WTC11 (cell line): ENCODE results near the gene ENHO. TPM values are rescaled to one million over a fixed set of nuclear protein-coding genes. Genes with fewer than 3 reads are reported as not detected.

Experiments used
- ATAC-seq: fragments of 200-7000 bp; cut with Tn5 transposase; 2 replicates; pipeline ENCODE4 v1.10.0; 2021; ENCODE audit warnings: mild to moderate bottlenecking, moderate library complexity
- CTCF ChIA-PET: fragments of 300-600 bp; sonication (Branson Sonifier 250); formaldehyde crosslinking; loops from one replicate; lab custom pipeline; 2021; ENCODE audit warnings: antibody characterized with exemption; lab: Charles Lee
- POLR2A ChIA-PET: fragments of 350-600 bp; sonication (Branson Sonifier 250); formaldehyde crosslinking; loops from one replicate; lab custom pipeline; 2021; ENCODE audit warnings: antibody characterized with exemption; lab: Charles Lee
- DNase-seq: peaks from one replicate; pipeline ENCODE4 v3.0.0; 2021; ENCODE audit warnings: low spot score
- H3K27ac Mint-ChIP-seq: 2 replicates; pipeline ENCODE4 v1.8.0; 2021; ENCODE audit warnings: mixed read lengths
- H3K27me3 Mint-ChIP-seq: 2 replicates; pipeline ENCODE4 v1.8.0; 2021; ENCODE audit warnings: low read depth, mild to moderate bottlenecking, moderate library complexity, mixed read lengths
- H3K36me3 Mint-ChIP-seq: 2 replicates; pipeline ENCODE4 v1.8.0; 2021; ENCODE audit warnings: mixed read lengths
- H3K4me1 Mint-ChIP-seq: 2 replicates; pipeline ENCODE4 v1.8.0; 2022; ENCODE audit warnings: mixed read lengths
- H3K4me3 Mint-ChIP-seq: 2 replicates; pipeline ENCODE4 v1.8.0; 2021; ENCODE audit warnings: mild to moderate bottlenecking, moderate library complexity, mixed read lengths
- H3K9me3 Mint-ChIP-seq: 2 replicates; pipeline ENCODE4 v1.8.0; 2021; ENCODE audit warnings: mixed read lengths
- EMX1 ChIP-seq: fragments of 250-450 bp; sonication (Bioruptor Pico); IDR thresholded peaks from 2 replicates; pipeline ENCODE4 v1.8.0; 2021; ENCODE audit warnings: mild to moderate bottlenecking
- FOXP1 ChIP-seq: sonication (generic); formaldehyde crosslinking; IDR thresholded peaks from 2 replicates; pipeline ENCODE4 v1.8.0; 2022; ENCODE audit warnings: missing genetic modification reagents, mild to moderate bottlenecking, moderate library complexity, borderline replicate concordance
- IRF2 ChIP-seq: sonication (generic); formaldehyde crosslinking; IDR thresholded peaks from 2 replicates; pipeline ENCODE4 v1.8.0; 2022; ENCODE audit warnings: low read depth, missing genetic modification reagents, borderline replicate concordance
- JAZF1 ChIP-seq: fragments of 250-450 bp; sonication (Bioruptor Pico); IDR thresholded peaks from 2 replicates; pipeline ENCODE4 v1.9.0; 2021; ENCODE audit warnings: moderate library complexity, mild to moderate bottlenecking, inconsistent platforms
- MYBL2 ChIP-seq: sonication (generic); formaldehyde crosslinking; IDR thresholded peaks from 2 replicates; pipeline ENCODE4 v1.8.1; 2023; ENCODE audit warnings: mild to moderate bottlenecking, moderate library complexity, missing genetic modification reagents
- NFATC4 ChIP-seq: fragments of 250-450 bp; sonication (Bioruptor Pico); IDR thresholded peaks from 2 replicates; pipeline ENCODE4 v1.9.0; 2021; ENCODE audit warnings: mild to moderate bottlenecking
- NR2C2 ChIP-seq: sonication (generic); formaldehyde crosslinking; IDR thresholded peaks from 2 replicates; pipeline ENCODE4 v1.8.0; 2022; ENCODE audit warnings: mild to moderate bottlenecking, missing genetic modification reagents
- PRDM15 ChIP-seq: sonication (generic); formaldehyde crosslinking; IDR thresholded peaks from 2 replicates; pipeline ENCODE4 v1.8.0; 2022; ENCODE audit warnings: missing genetic modification reagents
- SOX15 ChIP-seq: fragments of 250-450 bp; sonication (Bioruptor Pico); IDR thresholded peaks from 2 replicates; pipeline ENCODE4 v1.9.0; 2021; ENCODE audit warnings: mild to moderate bottlenecking
- STAT6 ChIP-seq: sonication (generic); formaldehyde crosslinking; conservative IDR thresholded peaks from 2 replicates; pipeline ENCODE4 v1.8.1; 2023; ENCODE audit warnings: mild to moderate bottlenecking, low read depth, missing genetic modification reagents, moderate library complexity
- TCF7 ChIP-seq: sonication (generic); formaldehyde crosslinking; IDR thresholded peaks from 2 replicates; pipeline ENCODE4 v1.8.0; 2022; ENCODE audit warnings: mild to moderate bottlenecking, low read depth, missing genetic modification reagents, moderate library complexity
- TEAD1 ChIP-seq: sonication (generic); formaldehyde crosslinking; IDR thresholded peaks from 2 replicates; pipeline ENCODE4 v1.8.0; 2022; ENCODE audit warnings: mild to moderate bottlenecking, missing genetic modification reagents
- ZBTB43 ChIP-seq: sonication (generic); formaldehyde crosslinking; IDR thresholded peaks from 2 replicates; pipeline ENCODE4 v1.8.1; 2023; ENCODE audit warnings: mild to moderate bottlenecking, missing genetic modification reagents
- total RNA-seq: library from RNA; stranded (reverse); gene quantifications from 3 replicates; pipeline ENCODE4 v1.2.3, GENCODE V29; 2021
- TF ChIP-seq, protein P1 (sequence below): sonication (generic); formaldehyde crosslinking; IDR thresholded peaks from 2 replicates; pipeline ENCODE4 v1.8.0; 2022; ENCODE audit warnings: mild to moderate bottlenecking, missing genetic modification reagents
- TF ChIP-seq, protein P2 (sequence below): fragments of 250-450 bp; sonication (Bioruptor Pico); IDR thresholded peaks from 2 replicates; pipeline ENCODE4 v1.9.0; 2021; ENCODE audit warnings: mild to moderate bottlenecking, borderline replicate concordance
- TF ChIP-seq, protein P3 (sequence below): sonication (generic); formaldehyde crosslinking; IDR thresholded peaks from 2 replicates; pipeline ENCODE4 v1.8.1; 2022; ENCODE audit warnings: low read depth, mild to moderate bottlenecking, moderate library complexity, missing genetic modification reagents, borderline replicate concordance

Gene ENHO
- total RNA-seq, 1 experiment from 2014 or later = 28.3 TPM

DNA sequence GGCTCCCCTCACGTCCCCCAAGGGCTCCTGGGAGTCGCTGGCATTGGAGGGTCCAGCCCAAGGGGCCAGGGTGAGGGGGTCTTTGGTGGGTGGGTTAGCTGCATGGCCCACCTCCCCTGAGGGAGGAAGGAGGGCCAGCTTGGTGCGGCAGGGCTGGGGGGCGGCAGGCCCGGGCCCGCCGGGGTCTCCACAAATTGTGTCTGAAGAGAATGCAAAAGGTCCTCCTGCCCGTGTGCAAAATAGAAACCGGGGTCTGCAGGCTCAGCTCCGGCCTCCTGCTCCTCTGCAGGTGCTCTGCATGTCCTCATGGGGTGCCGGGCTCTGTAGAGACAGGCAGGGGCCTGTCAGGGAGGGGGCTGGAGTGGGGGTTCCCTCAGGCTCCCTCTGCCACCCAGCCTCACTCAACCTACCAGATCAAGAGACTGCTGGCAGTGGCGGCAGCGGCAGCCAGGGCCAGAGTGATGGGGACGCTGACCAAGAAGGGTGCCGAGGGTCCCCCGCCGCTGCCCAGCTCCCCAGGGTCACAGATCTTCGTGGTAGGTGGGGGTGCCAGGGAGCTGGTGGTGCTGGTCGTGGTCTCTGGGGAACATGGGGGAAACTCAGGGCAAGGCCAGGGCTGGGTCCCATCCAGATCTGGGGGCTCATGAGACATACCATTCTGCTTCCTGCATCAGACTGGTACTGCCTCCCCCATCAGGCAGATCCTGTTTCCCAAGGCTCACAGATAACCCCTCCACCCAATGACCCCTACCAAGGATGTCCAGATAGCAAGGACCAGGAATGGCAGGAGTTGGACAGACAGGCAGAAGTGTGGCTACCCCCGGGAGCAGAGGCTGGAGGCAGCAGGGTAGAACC is 29.2 kb upstream of the ENHO start (continued):
- TF ChIP-seq, protein P1, sequence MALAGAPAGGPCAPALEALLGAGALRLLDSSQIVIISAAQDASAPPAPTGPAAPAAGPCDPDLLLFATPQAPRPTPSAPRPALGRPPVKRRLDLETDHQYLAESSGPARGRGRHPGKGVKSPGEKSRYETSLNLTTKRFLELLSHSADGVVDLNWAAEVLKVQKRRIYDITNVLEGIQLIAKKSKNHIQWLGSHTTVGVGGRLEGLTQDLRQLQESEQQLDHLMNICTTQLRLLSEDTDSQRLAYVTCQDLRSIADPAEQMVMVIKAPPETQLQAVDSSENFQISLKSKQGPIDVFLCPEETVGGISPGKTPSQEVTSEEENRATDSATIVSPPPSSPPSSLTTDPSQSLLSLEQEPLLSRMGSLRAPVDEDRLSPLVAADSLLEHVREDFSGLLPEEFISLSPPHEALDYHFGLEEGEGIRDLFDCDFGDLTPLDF (CRISPR knock-in tag) = no peak
- TF ChIP-seq TCF7 (CRISPR knock-in tag) (no peak), EMX1 (no peak), MYBL2 (CRISPR knock-in tag) (no peak), JAZF1 (CRISPR knock-in tag) (no peak), STAT6 (CRISPR knock-in tag) (no peak)

GRCh38 chr9:34550681-34551270 is 28.0 kb upstream of the ENHO start:
- Mint-ChIP-seq H3K4me1 (peaks cover 19% of the 10 kb centered on the region), H3K36me3 (no peaks in the 10 kb centered on the region), H3K27me3 (peaks cover 3% of the 10 kb centered on the region; the same call in 1 of the 2 replicates), H3K27ac (no peak overlapping the region), H3K9me3 (no peaks in the 10 kb centered on the region), H3K4me3 (no peak overlapping the region)
- DNase-seq (no peak), ATAC-seq (no peak)
- ChIA-PET CTCF (interaction anchor here (1.0 to 8.0 kb wide), 4 partner anchors 38 to 150 kb away, joined by 3 to 192 read pairs (median 11); no protein-coding TSS in a partner anchor), POLR2A (no interaction called here)
- TF ChIP-seq TEAD1 (CRISPR knock-in tag) (no peak), PRDM15 (CRISPR knock-in tag) (no peak), NFATC4 (CRISPR knock-in tag) (no peak), FOXP1 (CRISPR knock-in tag) (no peak), SOX15 (CRISPR knock-in tag) (no peak), ZBTB43 (CRISPR knock-in tag) (no peak), IRF2 (no peak), NR2C2 (CRISPR knock-in tag) (no peak)
- TF ChIP-seq, protein P2, sequence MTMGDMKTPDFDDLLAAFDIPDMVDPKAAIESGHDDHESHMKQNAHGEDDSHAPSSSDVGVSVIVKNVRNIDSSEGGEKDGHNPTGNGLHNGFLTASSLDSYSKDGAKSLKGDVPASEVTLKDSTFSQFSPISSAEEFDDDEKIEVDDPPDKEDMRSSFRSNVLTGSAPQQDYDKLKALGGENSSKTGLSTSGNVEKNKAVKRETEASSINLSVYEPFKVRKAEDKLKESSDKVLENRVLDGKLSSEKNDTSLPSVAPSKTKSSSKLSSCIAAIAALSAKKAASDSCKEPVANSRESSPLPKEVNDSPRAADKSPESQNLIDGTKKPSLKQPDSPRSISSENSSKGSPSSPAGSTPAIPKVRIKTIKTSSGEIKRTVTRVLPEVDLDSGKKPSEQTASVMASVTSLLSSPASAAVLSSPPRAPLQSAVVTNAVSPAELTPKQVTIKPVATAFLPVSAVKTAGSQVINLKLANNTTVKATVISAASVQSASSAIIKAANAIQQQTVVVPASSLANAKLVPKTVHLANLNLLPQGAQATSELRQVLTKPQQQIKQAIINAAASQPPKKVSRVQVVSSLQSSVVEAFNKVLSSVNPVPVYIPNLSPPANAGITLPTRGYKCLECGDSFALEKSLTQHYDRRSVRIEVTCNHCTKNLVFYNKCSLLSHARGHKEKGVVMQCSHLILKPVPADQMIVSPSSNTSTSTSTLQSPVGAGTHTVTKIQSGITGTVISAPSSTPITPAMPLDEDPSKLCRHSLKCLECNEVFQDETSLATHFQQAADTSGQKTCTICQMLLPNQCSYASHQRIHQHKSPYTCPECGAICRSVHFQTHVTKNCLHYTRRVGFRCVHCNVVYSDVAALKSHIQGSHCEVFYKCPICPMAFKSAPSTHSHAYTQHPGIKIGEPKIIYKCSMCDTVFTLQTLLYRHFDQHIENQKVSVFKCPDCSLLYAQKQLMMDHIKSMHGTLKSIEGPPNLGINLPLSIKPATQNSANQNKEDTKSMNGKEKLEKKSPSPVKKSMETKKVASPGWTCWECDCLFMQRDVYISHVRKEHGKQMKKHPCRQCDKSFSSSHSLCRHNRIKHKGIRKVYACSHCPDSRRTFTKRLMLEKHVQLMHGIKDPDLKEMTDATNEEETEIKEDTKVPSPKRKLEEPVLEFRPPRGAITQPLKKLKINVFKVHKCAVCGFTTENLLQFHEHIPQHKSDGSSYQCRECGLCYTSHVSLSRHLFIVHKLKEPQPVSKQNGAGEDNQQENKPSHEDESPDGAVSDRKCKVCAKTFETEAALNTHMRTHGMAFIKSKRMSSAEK = no peak
- TF ChIP-seq, protein P3, sequence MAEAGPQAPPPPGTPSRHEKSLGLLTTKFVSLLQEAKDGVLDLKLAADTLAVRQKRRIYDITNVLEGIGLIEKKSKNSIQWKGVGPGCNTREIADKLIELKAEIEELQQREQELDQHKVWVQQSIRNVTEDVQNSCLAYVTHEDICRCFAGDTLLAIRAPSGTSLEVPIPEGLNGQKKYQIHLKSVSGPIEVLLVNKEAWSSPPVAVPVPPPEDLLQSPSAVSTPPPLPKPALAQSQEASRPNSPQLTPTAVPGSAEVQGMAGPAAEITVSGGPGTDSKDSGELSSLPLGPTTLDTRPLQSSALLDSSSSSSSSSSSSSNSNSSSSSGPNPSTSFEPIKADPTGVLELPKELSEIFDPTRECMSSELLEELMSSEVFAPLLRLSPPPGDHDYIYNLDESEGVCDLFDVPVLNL = no peak
